BE2C (cell line): Measurements from ENCODE around the gene TMEM248.
A peak's percentile ranks its signal among the peaks of the same experiment; 100 is the strongest.

Experiments
- DNase-seq: peaks from one replicate; pipeline ENCODE4 v3.0.0-alpha.2; 2020
- H3K27me3 ChIP-seq: fragments of 250-450 bp; sonication (Bioruptor Pico); 2 replicates; pipeline ENCODE4 v1.5.1; 2020; ENCODE audit warnings: mild to moderate bottlenecking
- H3K36me3 ChIP-seq: fragments of 250-450 bp; sonication (Bioruptor Pico); 2 replicates; pipeline ENCODE4 v1.5.1; 2020; ENCODE audit warnings: mild to moderate bottlenecking
- H3K4me1 ChIP-seq: fragments of 250-450 bp; sonication (Bioruptor Pico); 2 replicates; pipeline ENCODE4 v1.5.1; 2020
- H3K4me3 ChIP-seq: 2 replicates; pipeline ENCODE4 v1.5.1; 2011; ENCODE audit warnings: low read depth, low read length
- H3K9me3 ChIP-seq: fragments of 250-450 bp; sonication (Bioruptor Pico); 2 replicates; pipeline ENCODE4 v1.5.1; 2020
- TF ChIP-seq, protein P1 (sequence below): IDR thresholded peaks from 2 replicates; pipeline ENCODE4 v1.5.1; 2012; ENCODE audit warnings: mild to moderate bottlenecking, low read depth, low read length

The TMEM248 gene

DNA sequence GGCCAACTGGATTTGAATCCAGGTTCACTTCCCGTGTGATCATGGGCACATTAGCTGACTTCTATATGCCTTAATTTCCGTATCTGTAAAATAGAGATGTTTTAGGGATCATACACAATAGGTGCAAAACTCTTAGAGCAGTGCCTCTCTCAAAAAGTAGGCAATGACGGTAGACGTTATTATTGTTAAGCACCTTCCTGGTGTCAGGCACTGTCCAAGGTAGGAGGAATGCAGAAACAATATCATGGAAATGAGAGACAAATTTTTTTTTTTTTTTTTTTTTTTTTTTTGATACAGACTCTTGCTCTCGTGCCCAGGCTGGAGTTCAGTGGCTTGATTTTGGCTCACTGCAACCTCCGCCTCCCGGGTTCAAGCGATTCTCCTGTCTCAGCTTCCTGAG lies 8.1 kb downstream of the TMEM248 start:
- no peak for DNase-seq
- Histone ChIP-seq H3K9me3 (no peaks in the 10 kb centered on the region; the same call in 1 of the 2 replicates), H3K27me3 (no peaks in the 10 kb centered on the region), H3K36me3 (peaks cover 21% of the 10 kb centered on the region), H3K4me1 (no peaks in the 10 kb centered on the region), H3K4me3 (no peak overlapping the region)
- TF ChIP-seq, protein P1, sequence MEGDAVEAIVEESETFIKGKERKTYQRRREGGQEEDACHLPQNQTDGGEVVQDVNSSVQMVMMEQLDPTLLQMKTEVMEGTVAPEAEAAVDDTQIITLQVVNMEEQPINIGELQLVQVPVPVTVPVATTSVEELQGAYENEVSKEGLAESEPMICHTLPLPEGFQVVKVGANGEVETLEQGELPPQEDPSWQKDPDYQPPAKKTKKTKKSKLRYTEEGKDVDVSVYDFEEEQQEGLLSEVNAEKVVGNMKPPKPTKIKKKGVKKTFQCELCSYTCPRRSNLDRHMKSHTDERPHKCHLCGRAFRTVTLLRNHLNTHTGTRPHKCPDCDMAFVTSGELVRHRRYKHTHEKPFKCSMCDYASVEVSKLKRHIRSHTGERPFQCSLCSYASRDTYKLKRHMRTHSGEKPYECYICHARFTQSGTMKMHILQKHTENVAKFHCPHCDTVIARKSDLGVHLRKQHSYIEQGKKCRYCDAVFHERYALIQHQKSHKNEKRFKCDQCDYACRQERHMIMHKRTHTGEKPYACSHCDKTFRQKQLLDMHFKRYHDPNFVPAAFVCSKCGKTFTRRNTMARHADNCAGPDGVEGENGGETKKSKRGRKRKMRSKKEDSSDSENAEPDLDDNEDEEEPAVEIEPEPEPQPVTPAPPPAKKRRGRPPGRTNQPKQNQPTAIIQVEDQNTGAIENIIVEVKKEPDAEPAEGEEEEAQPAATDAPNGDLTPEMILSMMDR: no peak

DNA sequence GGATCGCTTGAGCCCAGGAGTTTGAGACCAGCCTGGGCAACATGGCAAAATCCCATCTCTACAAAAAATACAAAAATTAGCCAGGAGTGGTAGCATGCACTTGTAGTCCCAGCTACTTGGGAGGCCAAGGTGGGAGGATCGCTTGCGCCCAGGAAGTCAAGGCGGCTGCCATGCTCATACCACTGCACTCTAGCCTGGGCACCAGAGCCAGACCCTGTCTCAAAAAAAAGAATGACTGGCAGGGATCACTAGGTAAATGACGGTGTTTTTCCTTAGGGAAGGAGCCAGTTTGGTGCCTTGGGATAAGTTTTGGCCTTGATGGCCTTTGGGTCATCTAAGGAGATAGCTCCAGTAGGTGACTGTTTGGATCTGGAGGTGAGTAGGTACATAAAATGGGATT lies 8.9 kb downstream of the TMEM248 start:
- Histone ChIP-seq H3K4me1 (no peaks in the 10 kb centered on the region), H3K27me3 (no peaks in the 10 kb centered on the region), H3K36me3 (peaks cover 18% of the 10 kb centered on the region), H3K4me3 (no peak overlapping the region), H3K9me3 (no peaks in the 10 kb centered on the region; the same call in 1 of the 2 replicates)
- DNase-seq: no peak
- TF ChIP-seq, protein P1: no peak

DNA sequence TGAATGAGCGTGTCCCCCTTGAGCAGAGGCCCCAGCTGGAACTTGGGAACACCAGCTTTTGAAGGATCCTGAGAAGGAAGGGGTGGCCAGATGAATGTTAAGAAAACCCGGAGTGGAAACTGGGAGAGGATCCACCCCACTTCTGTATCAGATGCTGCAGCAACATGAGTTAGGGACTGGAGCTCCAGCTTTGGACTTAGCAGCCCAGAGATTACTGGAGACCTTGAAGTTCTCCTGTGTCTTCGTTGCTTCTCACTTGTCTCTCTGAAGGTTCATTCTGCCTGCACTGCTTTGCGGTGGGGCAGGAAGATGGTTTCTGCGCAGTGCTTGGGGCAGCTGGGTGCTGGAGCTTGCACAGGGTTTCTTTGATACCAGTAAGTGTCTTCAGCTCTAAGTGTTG lies 9.3 kb downstream of the TMEM248 start:
- Histone ChIP-seq H3K9me3 (no peaks in the 10 kb centered on the region; the same call in 1 of the 2 replicates), H3K4me3 (no peak overlapping the region), H3K27me3 (no peaks in the 10 kb centered on the region), H3K36me3 (peaks cover 18% of the 10 kb centered on the region), H3K4me1 (no peaks in the 10 kb centered on the region)
- TF ChIP-seq, protein P1: no peak
- DNase-seq: peak; percentile 22

DNA sequence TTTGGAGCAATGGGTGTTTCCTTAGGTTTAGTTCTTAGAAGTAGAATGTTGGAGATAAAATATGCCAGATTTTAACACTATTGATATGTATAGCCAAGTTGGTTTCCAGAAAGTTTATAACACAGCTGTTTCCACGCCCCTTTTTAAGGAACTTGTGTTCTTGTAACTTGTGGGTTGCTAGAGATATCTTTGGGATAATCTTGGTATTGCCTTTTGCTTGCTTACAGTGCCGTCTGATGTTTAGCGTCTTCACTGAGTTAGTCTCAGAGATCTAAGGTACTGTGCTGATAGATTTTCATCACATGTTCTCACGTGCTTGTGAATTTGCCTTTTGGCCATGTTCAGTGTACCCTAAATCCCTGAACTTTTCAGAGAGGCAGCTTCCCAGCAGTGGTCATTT lies 12.4 kb downstream of the TMEM248 start:
- TF ChIP-seq, protein P1: no peak
- DNase-seq: no peak
- H3K27me3 ChIP-seq: no peaks in the 10 kb centered on the region
- no peak overlapping the region for H3K4me3 ChIP-seq
- peaks cover 15% of the 10 kb centered on the region for H3K36me3 ChIP-seq
- H3K9me3 ChIP-seq: no peaks in the 10 kb centered on the region; the same call in 1 of the 2 replicates
- H3K4me1 ChIP-seq: no peaks in the 10 kb centered on the region

DNA sequence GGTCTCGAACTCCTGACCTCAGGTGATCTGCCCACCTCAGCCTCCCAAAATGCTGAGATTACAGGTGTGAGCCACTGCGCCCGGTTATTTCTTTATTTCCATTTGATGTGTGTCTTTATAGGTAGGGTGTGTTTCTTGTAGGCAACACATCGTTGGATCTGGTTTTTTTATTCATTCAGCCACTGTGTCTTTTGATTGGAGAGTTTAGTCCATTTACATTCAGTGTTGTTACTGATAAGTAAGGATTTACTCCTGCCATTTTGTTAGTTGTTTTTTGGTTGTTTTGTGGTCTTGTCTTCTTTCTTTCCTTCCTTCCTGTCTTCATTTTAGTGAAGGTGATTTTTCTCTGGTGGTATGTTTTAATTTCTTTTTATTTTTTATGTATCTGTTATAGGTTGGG lies 16.9 kb downstream of the TMEM248 start:
- Histone ChIP-seq H3K27me3 (no peaks in the 10 kb centered on the region), H3K4me3 (no peak overlapping the region), H3K9me3 (no peaks in the 10 kb centered on the region), H3K36me3 (no peaks in the 10 kb centered on the region; the same call in 1 of the 2 replicates), H3K4me1 (no peaks in the 10 kb centered on the region)
- TF ChIP-seq, protein P1: no peak
- DNase-seq: no peak

DNA sequence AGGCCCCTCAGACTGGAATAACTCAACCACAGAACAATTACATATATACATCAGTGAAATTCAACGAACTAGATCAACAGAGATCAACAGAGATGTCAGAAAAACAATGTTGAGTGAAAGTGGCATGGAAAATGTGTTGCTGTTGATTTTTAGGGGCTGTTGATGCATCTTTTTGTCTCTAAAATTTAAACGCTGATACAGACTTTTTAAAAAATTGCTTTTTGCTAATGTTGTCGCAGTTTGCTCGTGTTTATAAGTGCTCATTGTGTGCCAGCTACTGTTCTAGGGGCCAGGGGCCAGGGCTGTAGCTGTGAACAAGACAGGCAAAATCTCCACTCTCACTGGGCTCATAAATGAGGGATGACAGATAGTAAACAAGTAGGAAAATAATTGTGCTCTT lies 18.3 kb downstream of the TMEM248 start:
- Histone ChIP-seq H3K27me3 (no peaks in the 10 kb centered on the region), H3K36me3 (peaks cover 7% of the 10 kb centered on the region), H3K4me1 (no peaks in the 10 kb centered on the region), H3K4me3 (no peak overlapping the region), H3K9me3 (no peaks in the 10 kb centered on the region)
- DNase-seq: no peak
- TF ChIP-seq, protein P1: no peak
